ENCODE data around the gene KYAT1.

Gene KYAT1

DNA sequence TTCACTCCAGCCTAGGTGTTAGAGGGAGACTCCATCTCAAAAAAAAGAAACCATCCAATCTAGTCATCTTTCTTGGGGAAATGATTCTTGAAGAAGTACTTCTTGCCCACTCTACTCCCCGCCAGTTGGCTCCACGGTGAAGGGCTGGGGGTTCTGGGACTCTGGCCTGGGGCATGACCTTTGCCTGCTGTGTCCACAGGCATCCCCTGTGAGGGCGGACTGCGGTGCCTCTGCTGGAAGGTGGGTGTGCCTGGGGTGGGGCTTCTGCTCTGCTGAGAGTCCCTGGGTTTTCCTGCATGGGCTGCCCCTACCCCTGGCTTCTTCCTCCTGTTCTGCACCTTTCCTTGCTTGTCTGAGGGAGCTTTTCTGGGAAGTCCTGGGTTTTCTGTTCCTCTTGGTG lies 91.2 kb downstream of the KYAT1 start:
- H3K9me3 ChIP-seq (ENCODE audit: control insufficient read depth in 2 of 2, low read length in 2 of 2): no peaks in the 10 kb centered on the region
- H3K4me1 ChIP-seq (ENCODE audit: control insufficient read depth, insufficient read depth, low read length): peaks cover 15% of the 10 kb centered on the region
- no peak overlapping the region for H3K27ac ChIP-seq (ENCODE audit: low read length)
- H3K4me3 ChIP-seq (ENCODE audit: low read length in 2 of 2): no peak overlapping the region
- no peaks in the 10 kb centered on the region for H3K27me3 ChIP-seq (ENCODE audit: control insufficient read depth in 1 of 2, insufficient read depth in 2 of 2, low read length in 2 of 2)
- peaks cover 38 to 39% of the 10 kb centered on the region in 2 donors for H3K36me3 ChIP-seq (ENCODE audit: control insufficient read depth in 2 of 2, insufficient read depth in 2 of 2, low read length in 2 of 2)
- H3K9ac ChIP-seq (ENCODE audit: low read length in 2 of 2): no peak overlapping the region

DNA sequence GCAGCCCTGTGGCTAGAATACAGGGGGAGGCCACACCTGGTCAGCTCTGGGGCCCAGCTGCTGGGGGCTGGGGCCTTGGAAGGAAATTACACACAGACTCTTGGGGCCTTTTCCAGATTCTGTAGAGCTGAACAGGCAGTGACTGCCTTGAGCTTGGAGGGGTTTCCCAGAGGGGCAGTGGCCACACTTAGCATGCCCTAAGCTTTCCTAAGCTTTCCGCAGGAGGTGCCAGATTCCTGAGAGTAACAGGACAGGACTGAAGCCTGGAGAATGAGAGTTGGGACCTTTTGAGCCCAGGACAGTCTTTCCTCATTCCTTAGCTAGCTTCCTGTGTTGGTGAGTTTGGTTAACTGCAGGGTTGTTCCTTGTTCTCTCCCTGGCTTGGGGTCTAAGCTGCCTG lies 93.3 kb downstream of the KYAT1 start:
- Histone ChIP-seq H3K4me3 (ENCODE audit: low read length in 2 of 2) (peak overlapping the region in 1 of 2 donors; percentile 96), H3K36me3 (ENCODE audit: control insufficient read depth in 2 of 2, insufficient read depth in 2 of 2, low read length in 2 of 2) (peaks cover 28 to 29% of the 10 kb centered on the region in 2 donors), H3K27ac (ENCODE audit: low read length) (no peak overlapping the region), H3K9ac (ENCODE audit: low read length in 2 of 2) (no peak overlapping the region), H3K4me1 (ENCODE audit: control insufficient read depth, insufficient read depth, low read length) (peaks cover 15% of the 10 kb centered on the region), H3K27me3 (ENCODE audit: control insufficient read depth in 1 of 2, insufficient read depth in 2 of 2, low read length in 2 of 2) (no peaks in the 10 kb centered on the region), H3K9me3 (ENCODE audit: control insufficient read depth in 2 of 2, low read length in 2 of 2) (no peaks in the 10 kb centered on the region)

DNA sequence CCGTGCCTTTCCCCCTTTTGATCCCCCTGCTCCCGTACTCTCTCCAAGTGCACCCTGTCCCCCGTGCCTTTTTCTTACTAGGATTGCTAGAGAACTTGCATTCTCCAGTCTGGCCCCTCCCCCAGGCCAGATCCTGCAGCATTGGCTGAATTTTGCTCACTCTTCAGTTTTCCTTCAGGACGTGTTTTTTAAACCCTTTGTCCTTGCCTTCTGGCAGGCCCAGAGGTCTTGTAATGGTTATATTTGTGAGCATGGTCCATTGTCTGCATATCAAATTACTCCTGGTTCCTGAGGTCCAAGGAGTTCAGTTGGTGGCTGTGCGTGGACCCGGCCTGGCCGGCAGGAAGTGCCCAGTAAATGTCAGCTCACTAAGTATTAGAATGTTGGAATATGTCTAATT lies 94.1 kb downstream of the KYAT1 start:
- Histone ChIP-seq H3K4me3 (ENCODE audit: low read length in 2 of 2) (peak overlapping the region; percentile 87 to 96), H3K27me3 (ENCODE audit: control insufficient read depth in 1 of 2, insufficient read depth in 2 of 2, low read length in 2 of 2) (no peaks in the 10 kb centered on the region), H3K9ac (ENCODE audit: low read length in 2 of 2) (peak overlapping the region; percentile 81 to 86), H3K36me3 (ENCODE audit: control insufficient read depth in 2 of 2, insufficient read depth in 2 of 2, low read length in 2 of 2) (peaks cover 21 to 22% of the 10 kb centered on the region in 2 donors), H3K27ac (ENCODE audit: low read length) (peak overlapping the region; percentile 70), H3K9me3 (ENCODE audit: control insufficient read depth in 2 of 2, low read length in 2 of 2) (no peaks in the 10 kb centered on the region), H3K4me1 (ENCODE audit: control insufficient read depth, insufficient read depth, low read length) (peaks cover 18% of the 10 kb centered on the region)

DNA sequence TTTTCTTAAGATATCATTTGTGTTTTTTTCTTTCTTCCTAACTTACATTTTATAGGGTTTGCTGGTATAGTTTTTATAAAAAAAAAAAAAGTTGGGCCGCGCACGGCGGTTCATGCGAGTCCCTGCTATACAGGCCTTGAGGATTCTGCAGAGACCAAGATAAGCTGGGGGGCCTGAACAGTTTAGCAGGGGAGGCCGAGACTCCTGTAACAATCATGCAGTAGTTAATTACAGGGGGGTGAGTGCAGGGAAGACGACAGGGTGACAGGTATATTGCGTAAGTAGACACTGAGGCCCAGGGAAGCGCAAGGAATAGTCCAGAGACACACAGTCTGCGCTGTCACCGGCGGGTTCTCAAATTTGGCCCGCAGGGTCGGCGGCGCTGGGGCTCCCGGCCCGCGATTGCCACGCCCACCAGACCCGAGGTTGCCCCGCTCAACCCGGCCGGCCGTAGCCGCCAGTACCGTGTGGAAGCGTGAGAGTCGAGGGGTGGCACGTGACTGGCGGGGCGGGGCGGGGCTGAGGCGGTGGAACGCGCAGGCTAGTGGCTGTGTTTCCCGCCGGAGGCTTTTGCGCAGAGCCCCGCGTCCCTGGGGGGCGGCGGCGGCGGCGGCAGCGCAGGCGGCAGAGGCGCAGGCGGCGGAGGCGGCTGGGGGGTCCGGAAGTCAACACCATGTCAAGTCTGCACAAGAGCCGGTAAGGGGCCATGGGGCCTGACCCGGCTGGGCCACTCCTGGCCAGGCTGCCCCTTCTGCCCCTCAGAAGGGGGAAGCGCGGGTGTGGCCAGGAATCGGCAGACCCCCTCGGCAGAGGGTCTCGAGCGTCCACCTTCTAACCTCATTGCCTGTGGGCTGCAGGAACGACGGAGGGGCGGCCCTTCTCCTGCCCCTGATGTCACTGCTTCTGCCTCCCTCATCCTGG lies 94.8 kb downstream of the KYAT1 start, which contains the start of gene TBC1D13:
Gene TBC1D13 (plus strand): TSS at position 573 of the 921 bp plus-strand sequence. CDS start 101 bp downstream, at position 674.
- H3K4me1 ChIP-seq (ENCODE audit: control insufficient read depth, insufficient read depth, low read length): peaks cover 18% of the 10 kb centered on the region
- H3K27ac ChIP-seq (ENCODE audit: low read length): peak within 1 kb of the TSS; percentile 70
- H3K9ac ChIP-seq (ENCODE audit: low read length in 2 of 2): peak within 1 kb of the TSS; percentile 81 to 86
- H3K9me3 ChIP-seq (ENCODE audit: control insufficient read depth in 2 of 2, low read length in 2 of 2): no peaks in the 10 kb centered on the region
- H3K36me3 ChIP-seq (ENCODE audit: control insufficient read depth in 2 of 2, insufficient read depth in 2 of 2, low read length in 2 of 2): peaks cover 14 to 15% of the 10 kb centered on the region in 2 donors
- peak within 1 kb of the TSS; percentile 87 to 96 for H3K4me3 ChIP-seq (ENCODE audit: low read length in 2 of 2)
- H3K27me3 ChIP-seq (ENCODE audit: control insufficient read depth in 1 of 2, insufficient read depth in 2 of 2, low read length in 2 of 2): no peaks in the 10 kb centered on the region

DNA sequence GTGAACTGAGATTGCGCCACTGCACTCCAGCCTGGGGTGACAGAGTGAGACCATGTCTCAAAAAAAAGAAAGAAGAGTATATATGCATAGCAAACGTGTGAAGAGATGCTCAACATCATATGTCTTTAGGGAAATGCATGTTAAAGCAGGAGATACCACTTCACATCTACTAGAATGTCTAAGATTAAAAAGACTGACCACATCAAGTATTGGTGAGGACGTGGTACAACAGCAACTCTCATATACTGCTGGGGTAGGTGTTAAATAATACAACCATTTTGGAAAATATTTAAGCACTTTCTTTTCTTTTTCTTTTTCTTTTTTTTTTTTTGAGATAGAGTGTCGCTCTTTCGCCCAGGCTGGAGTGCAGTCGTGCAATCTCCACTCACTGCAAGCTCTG lies 96.3 kb downstream of the KYAT1 start:
- Histone ChIP-seq H3K36me3 (ENCODE audit: control insufficient read depth in 2 of 2, insufficient read depth in 2 of 2, low read length in 2 of 2) (peaks cover 0 to under 1% of the 10 kb centered on the region in 2 donors), H3K27ac (ENCODE audit: low read length) (no peak overlapping the region), H3K9me3 (ENCODE audit: control insufficient read depth in 2 of 2, low read length in 2 of 2) (no peaks in the 10 kb centered on the region), H3K9ac (ENCODE audit: low read length in 2 of 2) (no peak overlapping the region), H3K27me3 (ENCODE audit: control insufficient read depth in 1 of 2, insufficient read depth in 2 of 2, low read length in 2 of 2) (no peaks in the 10 kb centered on the region), H3K4me1 (ENCODE audit: control insufficient read depth, insufficient read depth, low read length) (peaks cover 18% of the 10 kb centered on the region), H3K4me3 (ENCODE audit: low read length in 2 of 2) (no peak overlapping the region)

Data from stomach smooth muscle (tissue), 2 donors.